HEK293 (cell line): Measurements from ENCODE around the gene NRIP1.

ENCODE experiments used
- HOXA7 ChIP-seq: sonication (generic); formaldehyde crosslinking; IDR thresholded peaks from 2 replicates; pipeline ENCODE4 v1.8.1; 2022; ENCODE audit warnings: missing genetic modification reagents, borderline replicate concordance
- MYNN ChIP-seq: fragments of 450-650 bp; formaldehyde crosslinking; IDR thresholded peaks from 2 replicates; pipeline ENCODE4 v1.5.1; 2016; ENCODE audit warnings: missing biosample characterization, missing genetic modification characterization, borderline replicate concordance
- MZF1 ChIP-seq: fragments of 450-650 bp; formaldehyde crosslinking; IDR thresholded peaks from 2 replicates; pipeline ENCODE4 v1.5.1; 2017; ENCODE audit warnings: missing biosample characterization, missing genetic modification characterization, borderline replicate concordance
- YY1 ChIP-seq: fragments of 450-650 bp; formaldehyde crosslinking; IDR thresholded peaks from 2 replicates; pipeline ENCODE4 v1.5.1; 2018; ENCODE audit warnings: missing biosample characterization, missing genetic modification characterization
- ZNF623 ChIP-seq: fragments of 450-650 bp; formaldehyde crosslinking; IDR thresholded peaks from 2 replicates; pipeline ENCODE4 v1.5.1; 2016; ENCODE audit warnings: missing biosample characterization, missing genetic modification characterization
- ZNF747 ChIP-seq: fragments of 450-650 bp; formaldehyde crosslinking; IDR thresholded peaks from 2 replicates; pipeline ENCODE4 v1.5.1; 2016; ENCODE audit warnings: missing biosample characterization, missing genetic modification characterization
- ZSCAN30 ChIP-seq: fragments of 450-650 bp; IDR thresholded peaks from 2 replicates; pipeline ENCODE4 v1.5.1; 2018; ENCODE audit warnings: missing biosample characterization, mild to moderate bottlenecking, missing genetic modification characterization, moderate library complexity
- TF ChIP-seq, protein P1 (sequence below): fragments of 450-650 bp; formaldehyde crosslinking; IDR thresholded peaks from 2 replicates; pipeline ENCODE4 v1.5.1; 2016; ENCODE audit warnings: missing biosample characterization, missing genetic modification characterization
- TF ChIP-seq, protein P2 (sequence below): sonication (generic); formaldehyde crosslinking; IDR thresholded peaks from 2 replicates; pipeline ENCODE4 v1.8.1; 2022; ENCODE audit warnings: mild to moderate bottlenecking, moderate library complexity, missing genetic modification reagents
- TF ChIP-seq, protein P3 (sequence below): fragments of 450-650 bp; formaldehyde crosslinking; IDR thresholded peaks from 2 replicates; pipeline ENCODE4 v1.5.1; 2017; ENCODE audit warnings: missing biosample characterization, missing genetic modification characterization

DNA sequence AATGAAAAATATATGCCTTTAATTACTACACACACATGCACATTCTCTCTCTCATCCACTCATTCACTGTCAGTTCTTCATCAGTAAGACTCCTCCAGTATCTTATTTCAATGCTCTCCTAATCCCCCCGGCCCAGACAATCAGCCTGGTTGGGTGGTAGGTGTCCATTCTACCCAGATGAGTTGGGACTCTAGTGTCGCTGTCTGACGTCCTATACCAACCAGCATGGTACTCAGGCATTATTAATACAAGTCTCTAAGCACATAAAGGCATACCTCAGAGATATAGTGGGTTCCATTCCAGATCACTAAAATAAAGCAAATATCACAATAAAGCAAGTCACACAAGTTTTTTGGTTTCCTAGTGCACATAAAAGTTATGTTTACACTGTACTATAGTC lies 19.8 kb downstream of the NRIP1 start:
- TF ChIP-seq, protein P1, sequence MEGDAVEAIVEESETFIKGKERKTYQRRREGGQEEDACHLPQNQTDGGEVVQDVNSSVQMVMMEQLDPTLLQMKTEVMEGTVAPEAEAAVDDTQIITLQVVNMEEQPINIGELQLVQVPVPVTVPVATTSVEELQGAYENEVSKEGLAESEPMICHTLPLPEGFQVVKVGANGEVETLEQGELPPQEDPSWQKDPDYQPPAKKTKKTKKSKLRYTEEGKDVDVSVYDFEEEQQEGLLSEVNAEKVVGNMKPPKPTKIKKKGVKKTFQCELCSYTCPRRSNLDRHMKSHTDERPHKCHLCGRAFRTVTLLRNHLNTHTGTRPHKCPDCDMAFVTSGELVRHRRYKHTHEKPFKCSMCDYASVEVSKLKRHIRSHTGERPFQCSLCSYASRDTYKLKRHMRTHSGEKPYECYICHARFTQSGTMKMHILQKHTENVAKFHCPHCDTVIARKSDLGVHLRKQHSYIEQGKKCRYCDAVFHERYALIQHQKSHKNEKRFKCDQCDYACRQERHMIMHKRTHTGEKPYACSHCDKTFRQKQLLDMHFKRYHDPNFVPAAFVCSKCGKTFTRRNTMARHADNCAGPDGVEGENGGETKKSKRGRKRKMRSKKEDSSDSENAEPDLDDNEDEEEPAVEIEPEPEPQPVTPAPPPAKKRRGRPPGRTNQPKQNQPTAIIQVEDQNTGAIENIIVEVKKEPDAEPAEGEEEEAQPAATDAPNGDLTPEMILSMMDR: no peak
- TF ChIP-seq ZSCAN30 (tag by site-specific recombination) (no peak), MZF1 (tag by site-specific recombination) (no peak), MYNN (tag by site-specific recombination) (no peak), YY1 (tag by site-specific recombination) (no peak), ZNF747 (no peak), ZNF623 (tag by site-specific recombination) (no peak), HOXA7 (no peak)
- TF ChIP-seq, protein P2, sequence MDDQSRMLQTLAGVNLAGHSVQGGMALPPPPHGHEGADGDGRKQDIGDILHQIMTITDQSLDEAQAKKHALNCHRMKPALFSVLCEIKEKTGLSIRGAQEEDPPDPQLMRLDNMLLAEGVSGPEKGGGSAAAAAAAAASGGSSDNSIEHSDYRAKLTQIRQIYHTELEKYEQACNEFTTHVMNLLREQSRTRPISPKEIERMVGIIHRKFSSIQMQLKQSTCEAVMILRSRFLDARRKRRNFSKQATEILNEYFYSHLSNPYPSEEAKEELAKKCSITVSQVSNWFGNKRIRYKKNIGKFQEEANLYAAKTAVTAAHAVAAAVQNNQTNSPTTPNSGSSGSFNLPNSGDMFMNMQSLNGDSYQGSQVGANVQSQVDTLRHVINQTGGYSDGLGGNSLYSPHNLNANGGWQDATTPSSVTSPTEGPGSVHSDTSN: no peak
- TF ChIP-seq, protein P3, sequence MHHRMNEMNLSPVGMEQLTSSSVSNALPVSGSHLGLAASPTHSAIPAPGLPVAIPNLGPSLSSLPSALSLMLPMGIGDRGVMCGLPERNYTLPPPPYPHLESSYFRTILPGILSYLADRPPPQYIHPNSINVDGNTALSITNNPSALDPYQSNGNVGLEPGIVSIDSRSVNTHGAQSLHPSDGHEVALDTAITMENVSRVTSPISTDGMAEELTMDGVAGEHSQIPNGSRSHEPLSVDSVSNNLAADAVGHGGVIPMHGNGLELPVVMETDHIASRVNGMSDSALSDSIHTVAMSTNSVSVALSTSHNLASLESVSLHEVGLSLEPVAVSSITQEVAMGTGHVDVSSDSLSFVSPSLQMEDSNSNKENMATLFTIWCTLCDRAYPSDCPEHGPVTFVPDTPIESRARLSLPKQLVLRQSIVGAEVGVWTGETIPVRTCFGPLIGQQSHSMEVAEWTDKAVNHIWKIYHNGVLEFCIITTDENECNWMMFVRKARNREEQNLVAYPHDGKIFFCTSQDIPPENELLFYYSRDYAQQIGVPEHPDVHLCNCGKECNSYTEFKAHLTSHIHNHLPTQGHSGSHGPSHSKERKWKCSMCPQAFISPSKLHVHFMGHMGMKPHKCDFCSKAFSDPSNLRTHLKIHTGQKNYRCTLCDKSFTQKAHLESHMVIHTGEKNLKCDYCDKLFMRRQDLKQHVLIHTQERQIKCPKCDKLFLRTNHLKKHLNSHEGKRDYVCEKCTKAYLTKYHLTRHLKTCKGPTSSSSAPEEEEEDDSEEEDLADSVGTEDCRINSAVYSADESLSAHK: no peak
